NCI-H446 treated with DMSO at 0.1 percent for 48 hours (cell line): ENCODE measurements around the gene DNM3.
A peak's percentile ranks its signal among the peaks of the same experiment; 100 is the strongest.

Experiments
- DNase-seq: peaks from one replicate; lab custom pipeline; 2025; lab: John Stamatoyannopoulos, UW

DNM3 gene

GRCh38 chr1:172238965-172239364, 397.7 kb downstream of the DNM3 start:
- no peak for DNase-seq

DNA sequence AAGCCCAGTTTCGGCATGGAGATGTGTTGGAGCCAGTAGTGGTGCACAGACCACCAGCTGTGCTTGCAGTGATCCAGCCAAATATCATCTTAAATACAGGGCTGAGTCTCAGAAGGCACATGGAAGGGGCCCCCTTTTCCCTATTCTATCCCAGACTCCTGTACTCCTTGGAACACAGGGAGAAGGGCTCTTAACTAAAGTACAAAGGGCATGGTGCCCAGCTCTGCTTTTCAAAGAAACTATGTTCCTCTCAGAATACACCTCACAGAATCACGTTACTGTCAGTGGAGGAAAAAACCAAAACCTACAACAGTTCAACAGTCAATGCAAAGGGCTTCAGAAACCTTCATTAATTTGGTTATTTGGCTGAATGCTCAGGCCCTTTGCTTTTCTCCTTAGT, 398.6 kb downstream of the DNM3 start:
- peak; percentile 84 for DNase-seq

DNA sequence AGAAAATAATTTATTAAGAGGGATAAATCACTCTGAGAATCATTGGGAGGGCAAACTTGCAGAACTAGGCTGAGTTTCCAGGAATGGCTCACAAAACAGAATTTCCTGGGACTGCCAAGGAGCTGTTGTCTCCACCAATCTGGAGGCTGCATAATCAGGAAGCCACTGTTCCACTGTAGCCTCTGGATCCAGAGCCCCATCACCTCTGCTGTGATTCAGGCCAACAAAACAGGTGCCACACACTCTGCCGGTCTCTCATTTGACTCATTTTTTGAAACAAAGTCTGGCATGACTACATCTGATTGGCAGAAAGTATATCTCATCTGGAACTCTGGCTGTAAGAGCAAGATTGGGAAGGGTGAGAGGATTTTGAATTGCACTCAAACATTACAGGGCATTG, 400.2 kb downstream of the DNM3 start:
- DNase-seq: peak; percentile 49

GRCh38 chr1:172244865-172245264, 403.6 kb downstream of the DNM3 start:
- no peak for DNase-seq

GRCh38 chr1:172245788-172246187, 404.5 kb downstream of the DNM3 start:
- no peak for DNase-seq

- DNase-seq: no peak
Measured at GRCh38 chr1:172246521-172247390, 405.5 kb downstream of the DNM3 start.

- no peak for DNase-seq
Measured at GRCh38 chr1:172251486-172251885, 410.2 kb downstream of the DNM3 start.

- no peak for DNase-seq
Measured at GRCh38 chr1:172252321-172252720, 411.0 kb downstream of the DNM3 start.

GRCh38 chr1:172252958-172253357, 411.7 kb downstream of the DNM3 start:
- no peak for DNase-seq

DNA sequence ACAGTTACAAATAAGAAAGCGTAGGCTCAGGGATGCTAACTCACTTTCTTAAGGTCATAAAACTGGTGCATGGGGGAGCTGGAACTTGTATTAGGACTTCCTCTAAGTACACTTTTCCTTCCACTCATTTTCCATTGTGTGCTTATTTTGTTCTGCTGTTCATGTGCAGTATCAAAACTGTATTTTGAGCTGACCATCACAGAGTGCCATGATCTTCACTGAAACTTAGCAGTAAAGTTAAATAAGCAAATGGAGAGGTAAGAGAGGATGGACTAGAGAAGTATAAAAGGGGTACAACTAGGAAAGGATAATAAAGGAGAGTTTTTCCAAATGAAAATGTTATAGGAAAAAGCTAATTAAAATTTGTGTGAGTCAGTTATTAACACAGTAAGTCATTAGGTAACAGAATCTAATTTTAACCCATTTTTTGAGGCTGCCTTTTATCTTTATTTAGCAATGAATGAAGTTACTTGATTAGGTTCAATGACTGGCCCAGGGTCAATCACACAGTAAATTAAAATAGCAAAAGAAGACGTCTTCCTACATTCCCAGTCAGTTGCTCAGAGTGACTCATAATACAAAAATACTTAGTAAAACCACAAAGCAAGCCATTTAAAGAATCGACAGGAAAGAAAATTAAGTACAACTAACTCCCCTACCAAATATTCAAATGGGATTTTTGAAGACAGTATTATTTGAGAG, 413.4 kb downstream of the DNM3 start:
- DNase-seq: no peak

- DNase-seq: no peak
Measured at GRCh38 chr1:172255223-172255560, 413.9 kb downstream of the DNM3 start.

GRCh38 chr1:172265905-172266304, 424.6 kb downstream of the DNM3 start:
- DNase-seq: no peak

GRCh38 chr1:172266528-172267174, 425.4 kb downstream of the DNM3 start:
- no peak for DNase-seq

DNA sequence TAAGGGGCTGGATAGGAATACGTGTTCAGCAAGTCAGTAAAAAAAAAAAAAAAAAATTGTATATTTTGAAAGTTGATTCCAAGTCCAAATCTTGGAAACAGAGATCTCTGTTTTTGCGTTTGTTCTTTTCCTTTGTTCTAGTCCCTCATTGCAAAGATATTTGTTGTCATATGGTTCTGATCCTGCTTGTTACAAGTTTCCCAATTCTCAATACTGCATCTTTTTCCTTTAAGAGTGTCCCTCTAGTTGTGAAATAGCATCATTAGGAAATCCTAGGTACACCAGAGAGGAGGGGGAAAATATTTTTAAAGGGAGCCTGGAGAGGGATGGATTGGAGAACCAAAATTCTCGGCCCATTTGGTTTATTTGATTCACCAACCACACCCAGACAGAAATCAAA, 426.9 kb downstream of the DNM3 start:
- no peak for DNase-seq

GRCh38 chr1:172269084-172269483, 427.8 kb downstream of the DNM3 start:
- no peak for DNase-seq

GRCh38 chr1:172269644-172270043, 428.3 kb downstream of the DNM3 start:
- no peak for DNase-seq

DNA sequence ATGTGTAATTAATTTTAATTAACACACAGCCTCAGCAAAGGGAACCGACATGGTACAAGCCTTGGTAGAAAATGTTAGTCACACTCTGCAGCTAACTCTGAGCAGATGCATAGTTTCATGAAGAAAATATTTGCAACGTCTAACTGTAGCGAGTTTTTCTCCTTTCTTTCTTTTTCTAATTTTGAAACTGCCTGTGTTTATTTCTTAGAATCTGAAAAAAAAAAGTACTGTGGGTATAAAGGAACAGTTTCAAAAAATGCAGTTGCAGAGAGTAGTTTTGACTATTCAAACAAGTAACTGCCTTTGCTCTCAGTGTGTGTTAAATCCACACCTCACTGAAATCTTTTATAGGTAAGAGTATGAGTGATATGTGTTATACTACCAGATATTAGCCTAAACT, 429.3 kb downstream of the DNM3 start:
- no peak for DNase-seq

GRCh38 chr1:172272087-172272486, 430.8 kb downstream of the DNM3 start:
- no peak for DNase-seq

- no peak for DNase-seq
Measured at GRCh38 chr1:172273647-172274396, 432.5 kb downstream of the DNM3 start.

DNA sequence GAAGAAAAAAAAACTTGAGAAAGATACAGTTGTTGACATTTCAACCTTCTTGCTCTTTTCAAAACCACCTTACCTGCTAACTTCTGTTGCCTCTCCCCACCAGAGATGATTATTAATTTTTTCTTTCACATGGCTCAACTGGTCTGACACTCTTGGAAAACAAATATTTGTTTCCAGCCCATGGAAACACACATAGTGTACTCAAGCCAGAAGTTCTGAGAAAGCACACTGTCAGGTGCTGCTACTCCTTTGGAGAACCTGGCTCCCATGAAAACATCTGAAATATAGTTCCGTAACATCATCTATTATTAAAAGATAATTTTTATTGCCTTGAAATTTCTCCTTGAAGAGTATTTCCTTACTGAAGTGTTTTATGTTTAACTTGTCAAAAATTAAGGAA, 434.2 kb downstream of the DNM3 start:
- no peak for DNase-seq

- no peak for DNase-seq
Measured at GRCh38 chr1:172276120-172276818, 435.0 kb downstream of the DNM3 start.

GRCh38 chr1:172277275-172277674, 436.0 kb downstream of the DNM3 start:
- no peak for DNase-seq
